NCI-H1436 treated with DMSO at 0.1 percent for 48 hours (cell line): ENCODE measurements around the gene UCK2.

Source experiments
- DNase-seq: peaks from one replicate; lab custom pipeline; 2025; lab: John Stamatoyannopoulos, UW

Gene UCK2

DNA sequence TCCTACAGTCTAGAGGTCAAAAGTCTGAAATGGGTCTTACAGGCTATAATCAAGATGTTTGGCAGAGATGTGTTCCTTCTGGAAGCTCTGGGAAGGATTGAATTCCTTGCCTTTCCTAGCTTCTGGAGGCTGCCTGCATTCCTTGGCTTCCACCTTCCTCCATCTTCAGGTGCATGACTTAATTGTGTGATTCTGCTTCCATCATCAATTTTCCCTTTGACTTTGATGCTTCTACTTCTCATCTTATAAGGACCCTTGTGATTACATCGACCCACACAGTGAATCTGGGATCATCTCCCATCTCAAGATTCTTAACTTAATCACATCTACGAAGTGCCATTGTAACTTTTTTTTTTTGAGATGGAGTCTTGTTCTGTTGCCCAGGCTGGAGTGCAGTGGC is 111.4 kb downstream of the UCK2 start:
- DNase-seq = no peak

DNA sequence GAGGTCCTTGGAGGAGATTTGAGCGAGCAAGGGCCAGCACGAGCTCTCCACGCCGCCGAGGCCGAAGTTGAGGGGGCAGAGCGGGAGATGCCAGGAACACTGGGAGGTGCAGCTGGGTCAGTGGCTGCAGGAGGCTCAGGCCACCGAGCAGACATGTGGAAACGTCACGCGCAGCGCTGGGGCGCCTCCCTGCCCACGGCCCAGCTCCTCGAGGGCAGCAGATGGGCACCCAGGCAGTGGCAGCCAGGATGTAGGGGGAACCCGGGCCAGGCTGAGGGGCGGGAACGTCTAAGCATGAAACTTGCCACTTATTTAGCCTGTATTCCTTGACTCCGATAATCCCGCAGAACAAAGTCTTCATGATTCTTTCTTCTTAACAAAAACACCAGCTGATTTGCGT is 114.1 kb downstream of the UCK2 start:
- no peak for DNase-seq

DNA sequence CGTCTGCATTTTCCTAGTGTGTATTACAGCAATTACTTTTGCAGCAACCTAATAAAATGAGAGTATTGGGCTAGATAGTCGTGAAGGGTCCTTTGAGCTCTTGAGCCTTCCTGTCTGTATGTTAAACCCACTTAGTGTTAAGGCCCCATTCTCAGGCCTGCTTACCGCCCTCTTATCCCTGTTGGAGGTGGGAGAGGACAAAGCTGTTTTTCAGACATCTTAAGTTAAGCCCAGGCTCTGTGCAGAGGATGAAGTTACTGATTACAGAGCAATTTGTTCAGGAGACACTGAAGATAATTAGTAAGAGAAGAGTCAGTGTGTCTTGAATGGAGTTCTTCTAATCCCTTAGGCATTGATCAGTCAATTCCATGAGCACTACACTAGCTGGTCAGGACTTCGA is 114.6 kb downstream of the UCK2 start:
- DNase-seq = no peak

DNA sequence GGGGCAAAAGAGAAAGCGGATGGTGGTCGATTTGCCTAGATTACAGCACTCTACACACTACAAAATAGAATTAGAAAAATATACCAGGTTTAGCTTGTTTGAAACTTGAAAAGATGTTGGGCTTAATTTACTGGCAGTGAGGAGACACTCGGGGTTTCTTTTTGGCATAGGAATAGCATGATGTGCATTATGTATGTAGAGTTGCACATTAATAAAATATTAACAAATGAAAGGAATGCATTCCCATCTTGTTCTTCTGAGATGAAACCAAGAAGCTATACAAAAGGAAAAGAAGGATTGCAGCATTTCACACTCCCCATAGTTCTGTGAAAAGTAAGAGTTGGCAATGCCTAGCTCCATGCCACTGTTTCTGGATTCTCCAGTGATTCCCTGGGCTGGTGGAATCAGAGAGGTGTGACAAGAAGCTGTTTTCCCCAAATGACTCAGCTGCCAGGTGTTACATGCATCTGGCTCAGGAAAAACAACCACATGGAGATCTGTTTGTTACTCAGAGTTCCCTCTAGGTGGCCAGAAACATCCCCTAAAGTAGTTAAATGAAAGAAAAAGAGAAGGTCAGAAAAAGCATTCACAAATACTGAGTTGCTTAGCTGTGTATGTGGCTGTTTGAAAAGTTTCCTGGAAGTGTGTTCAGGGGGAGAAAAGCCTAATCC is 115.6 kb downstream of the UCK2 start:
- no peak for DNase-seq

DNA sequence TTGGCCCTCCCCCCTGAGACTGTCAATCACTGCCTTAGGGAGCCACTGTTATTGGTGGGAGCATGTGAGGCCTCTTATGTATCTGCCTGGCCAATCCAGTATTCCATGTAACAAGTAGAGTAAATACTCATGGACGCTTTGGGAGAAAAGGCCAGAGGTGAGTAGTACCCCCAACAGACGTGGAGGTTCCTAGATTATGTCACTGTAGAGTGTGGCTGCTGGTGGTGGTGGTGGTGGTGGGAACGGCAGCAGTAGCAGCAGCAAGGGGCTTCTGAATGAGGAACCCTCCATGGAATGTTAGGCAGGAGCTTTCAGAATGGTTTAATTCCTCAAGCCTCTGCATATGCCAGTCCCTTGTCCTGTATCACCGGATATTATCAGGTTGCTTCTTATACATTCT is 118.5 kb downstream of the UCK2 start:
- DNase-seq = no peak

DNA sequence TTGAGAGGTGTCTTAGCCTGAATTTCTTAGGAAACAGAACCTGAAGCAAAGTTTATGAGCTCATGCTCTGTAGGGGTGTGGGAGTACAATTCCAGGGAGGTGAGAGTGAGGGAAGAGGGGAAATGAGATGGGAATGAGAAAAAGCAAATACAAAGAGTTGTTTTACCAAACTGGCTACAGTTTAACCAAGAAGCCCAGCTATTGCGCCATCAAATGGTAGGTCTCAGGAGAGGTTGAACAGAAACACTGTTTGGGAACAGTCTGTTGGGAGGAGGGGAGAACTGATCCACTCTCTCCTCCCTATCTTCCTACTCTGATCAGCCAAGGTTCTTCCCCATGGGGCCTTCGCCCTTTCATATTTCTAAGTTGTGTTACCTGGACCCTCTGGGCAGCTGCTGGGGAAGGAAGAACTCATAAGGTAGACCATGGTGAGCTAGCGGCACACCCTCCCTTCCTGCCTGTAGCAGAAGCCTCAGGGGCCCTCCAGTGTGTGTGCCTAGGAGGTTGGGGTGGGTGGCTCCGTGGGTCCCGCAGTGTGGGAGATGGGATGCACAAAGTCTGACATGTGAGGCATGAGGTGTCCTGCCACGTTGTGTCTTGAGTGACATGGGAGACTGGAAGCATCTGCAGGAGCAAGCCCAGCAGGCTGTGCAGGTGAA is 120.5 kb downstream of the UCK2 start:
- no peak for DNase-seq

DNA sequence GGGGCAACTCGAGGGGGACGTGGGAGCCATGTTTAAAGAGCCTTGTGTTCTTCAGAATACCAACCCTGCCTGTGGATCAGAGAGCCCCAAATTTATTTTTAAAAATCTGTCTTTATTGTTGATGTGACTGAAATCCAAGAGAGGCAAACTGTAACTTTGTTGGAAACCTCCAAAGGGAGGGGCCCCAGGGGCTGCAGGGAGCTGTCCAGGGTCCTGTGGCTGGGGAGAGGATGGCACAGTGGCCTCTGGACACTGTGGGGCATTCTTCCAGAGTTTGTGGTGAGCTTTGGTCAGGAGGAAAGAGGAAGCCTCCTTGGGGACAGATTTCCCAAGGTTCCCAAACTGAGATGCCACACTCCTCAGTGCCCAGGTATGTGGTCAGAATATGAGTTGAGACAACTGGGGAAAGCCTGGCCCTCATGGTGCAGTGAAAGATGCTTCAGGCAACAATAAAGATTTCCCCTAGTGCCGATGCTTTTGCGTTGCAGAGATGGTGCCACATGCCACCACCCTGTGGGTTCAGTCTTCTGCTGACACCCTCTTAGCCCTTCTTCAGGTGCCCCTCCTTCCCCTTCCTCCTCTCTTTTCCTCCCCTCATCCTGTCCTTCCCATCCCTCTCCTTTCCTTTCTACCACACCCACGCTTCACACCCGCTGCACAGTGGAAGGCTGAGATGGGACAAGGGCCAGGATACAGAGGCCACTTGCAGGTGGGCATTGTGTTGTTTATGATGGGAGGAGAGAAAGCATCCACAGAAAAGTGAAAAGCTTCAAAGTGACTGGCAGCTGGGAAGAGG is 122.1 kb downstream of the UCK2 start:
- no peak for DNase-seq

DNA sequence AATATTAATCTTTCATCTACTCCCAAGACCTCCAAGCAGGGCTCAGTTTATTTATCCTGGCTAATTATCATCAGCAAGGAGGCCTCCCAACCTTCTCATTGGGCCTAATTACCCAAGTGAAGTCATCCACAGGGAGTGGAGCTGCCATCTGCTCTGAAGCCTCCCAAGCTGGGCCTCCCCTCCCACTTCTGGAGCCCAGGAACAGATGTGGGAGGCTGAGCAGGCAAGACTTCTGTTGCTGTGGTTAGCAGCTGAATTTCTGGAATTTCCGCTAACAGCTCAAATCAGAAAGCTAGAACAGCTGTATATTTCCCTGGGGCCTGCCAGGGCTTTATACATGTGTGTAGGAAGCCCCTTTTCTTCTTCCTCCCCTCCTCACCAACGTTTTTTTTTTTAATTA is 127.5 kb downstream of the UCK2 start:
- no peak for DNase-seq

DNA sequence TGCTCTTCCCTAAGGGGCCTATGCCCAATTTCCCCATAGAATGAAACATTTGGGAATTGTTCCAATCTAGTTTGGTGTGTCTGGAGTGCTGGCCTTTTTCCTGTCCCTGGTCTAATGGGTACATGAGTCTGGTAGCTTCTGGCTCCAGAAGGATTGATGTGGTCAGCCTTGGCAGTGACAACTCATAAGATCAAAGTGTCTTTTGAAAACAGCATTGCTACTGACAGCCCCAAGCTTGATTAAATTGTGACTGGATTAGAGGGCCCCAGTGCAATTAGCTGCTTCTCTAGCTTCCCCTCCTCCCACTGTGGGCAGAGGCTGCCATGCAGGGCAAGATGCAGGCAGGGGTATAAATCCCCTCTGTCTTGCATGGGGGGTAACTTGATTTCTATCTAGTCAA is 130.9 kb downstream of the UCK2 start:
- DNase-seq = no peak

DNA sequence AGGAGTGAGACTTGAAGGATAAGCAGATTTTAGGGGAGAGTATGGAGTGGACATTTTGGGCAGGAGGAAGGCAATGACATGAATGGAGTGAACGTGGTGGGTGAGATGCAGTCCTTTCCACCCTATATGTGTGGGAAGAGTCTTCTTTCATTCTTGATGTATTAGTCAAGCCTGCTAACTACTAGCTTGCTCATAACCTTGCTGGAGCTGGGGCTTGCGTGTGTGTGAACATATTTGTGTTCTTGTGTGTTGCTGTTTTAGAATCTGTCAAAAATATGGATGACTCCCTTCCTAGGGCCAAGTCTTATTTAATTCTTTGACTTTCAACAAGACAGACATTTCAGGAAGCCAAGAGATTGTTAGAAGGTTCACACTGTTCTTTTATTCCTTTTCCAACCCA is 132.7 kb downstream of the UCK2 start:
- DNase-seq = no peak

DNA sequence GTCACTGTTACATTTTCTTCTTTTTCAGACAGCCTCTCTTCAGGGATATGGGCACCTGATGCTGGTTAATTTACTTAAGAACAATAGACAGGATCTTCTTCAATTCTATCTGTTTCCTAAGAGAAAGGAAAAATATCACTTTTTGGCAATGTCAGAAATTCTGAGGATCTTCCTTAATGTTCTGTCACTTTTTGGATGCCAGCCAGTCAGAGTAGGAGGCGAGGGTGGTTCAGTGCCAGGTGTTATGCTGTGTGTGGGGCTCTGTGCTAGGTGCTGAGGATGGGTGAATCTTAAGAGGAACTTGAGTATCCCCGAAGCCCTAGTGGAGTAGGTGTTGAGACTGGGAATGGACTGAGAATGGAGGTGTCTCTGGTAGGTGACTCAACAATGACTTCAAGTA is 133.5 kb downstream of the UCK2 start:
- no peak for DNase-seq
